Stimulated activated CD4-positive, alpha-beta T cell treated with anti-CD3 and anti-CD28 coated beads, Interleukin-2, amount 100 ng/mL, for 48 hours (primary cell): ENCODE data around the gene ENPP7.

Experiments
- DNase-seq, 2 donors: peaks; one replicate each; pipeline ENCODE4 v3.0.0-alpha.2; 2020

The ENPP7 gene, protein sequence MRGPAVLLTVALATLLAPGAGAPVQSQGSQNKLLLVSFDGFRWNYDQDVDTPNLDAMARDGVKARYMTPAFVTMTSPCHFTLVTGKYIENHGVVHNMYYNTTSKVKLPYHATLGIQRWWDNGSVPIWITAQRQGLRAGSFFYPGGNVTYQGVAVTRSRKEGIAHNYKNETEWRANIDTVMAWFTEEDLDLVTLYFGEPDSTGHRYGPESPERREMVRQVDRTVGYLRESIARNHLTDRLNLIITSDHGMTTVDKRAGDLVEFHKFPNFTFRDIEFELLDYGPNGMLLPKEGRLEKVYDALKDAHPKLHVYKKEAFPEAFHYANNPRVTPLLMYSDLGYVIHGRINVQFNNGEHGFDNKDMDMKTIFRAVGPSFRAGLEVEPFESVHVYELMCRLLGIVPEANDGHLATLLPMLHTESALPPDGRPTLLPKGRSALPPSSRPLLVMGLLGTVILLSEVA

DNA sequence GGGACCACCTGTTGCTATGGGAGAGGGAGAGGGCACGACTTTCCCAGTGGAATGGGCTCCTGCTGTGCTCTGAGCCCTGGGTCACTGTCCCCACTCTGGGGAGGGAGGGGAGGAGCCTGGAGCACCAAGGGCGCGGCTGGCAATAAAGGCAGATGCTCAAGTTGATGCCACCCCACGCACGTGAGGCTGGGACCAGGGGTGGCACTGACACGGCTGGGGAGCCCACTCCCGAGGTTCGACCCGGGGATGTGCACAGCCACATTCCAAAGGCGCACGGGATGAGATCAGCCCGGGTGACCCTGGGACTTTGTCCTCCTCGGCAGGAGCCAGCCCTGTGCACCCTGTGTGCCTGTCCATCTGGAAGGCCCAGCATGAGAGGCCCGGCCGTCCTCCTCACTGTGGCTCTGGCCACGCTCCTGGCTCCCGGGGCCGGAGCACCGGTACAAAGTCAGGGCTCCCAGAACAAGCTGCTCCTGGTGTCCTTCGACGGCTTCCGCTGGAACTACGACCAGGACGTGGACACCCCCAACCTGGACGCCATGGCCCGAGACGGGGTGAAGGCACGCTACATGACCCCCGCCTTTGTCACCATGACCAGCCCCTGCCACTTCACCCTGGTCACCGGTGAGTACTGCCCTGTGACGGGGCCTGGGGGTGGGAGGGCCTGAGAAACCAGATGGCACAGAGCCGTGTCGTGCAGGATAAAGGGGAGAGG is at the start of gene ENPP7:
Gene ENPP7, plus strand, starts transcription at position 175 of the 715 bp plus-strand sequence. Its CDS starts 197 bp downstream, at position 372.
- no peak for DNase-seq

DNA sequence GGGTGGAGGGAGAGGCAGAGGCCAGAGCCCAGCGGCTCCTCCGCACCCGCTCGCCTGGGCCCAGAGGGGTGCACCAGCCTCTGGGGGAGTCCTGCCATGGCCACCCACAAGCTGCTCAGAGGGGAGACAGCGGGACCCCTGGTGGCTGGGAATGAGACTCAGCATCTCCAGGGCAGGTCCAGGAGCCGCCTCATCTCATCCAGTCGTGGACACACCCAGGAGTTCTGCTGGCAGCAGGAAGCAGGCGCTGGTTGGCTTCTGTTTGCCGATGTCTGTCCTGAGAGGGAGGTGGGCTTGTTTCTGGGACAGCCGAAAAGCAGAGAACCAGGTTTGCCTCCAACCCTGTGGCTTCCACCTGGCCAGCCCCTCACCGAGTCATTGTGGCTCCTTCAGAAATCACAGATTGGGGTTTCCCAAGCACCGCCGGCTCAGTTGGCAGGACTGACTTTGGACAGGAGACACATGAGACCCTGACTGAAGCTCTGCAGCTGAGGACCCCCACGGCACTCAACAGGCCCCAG is 49.6 kb upstream of the ENPP7 start:
- DNase-seq: no peak

DNA sequence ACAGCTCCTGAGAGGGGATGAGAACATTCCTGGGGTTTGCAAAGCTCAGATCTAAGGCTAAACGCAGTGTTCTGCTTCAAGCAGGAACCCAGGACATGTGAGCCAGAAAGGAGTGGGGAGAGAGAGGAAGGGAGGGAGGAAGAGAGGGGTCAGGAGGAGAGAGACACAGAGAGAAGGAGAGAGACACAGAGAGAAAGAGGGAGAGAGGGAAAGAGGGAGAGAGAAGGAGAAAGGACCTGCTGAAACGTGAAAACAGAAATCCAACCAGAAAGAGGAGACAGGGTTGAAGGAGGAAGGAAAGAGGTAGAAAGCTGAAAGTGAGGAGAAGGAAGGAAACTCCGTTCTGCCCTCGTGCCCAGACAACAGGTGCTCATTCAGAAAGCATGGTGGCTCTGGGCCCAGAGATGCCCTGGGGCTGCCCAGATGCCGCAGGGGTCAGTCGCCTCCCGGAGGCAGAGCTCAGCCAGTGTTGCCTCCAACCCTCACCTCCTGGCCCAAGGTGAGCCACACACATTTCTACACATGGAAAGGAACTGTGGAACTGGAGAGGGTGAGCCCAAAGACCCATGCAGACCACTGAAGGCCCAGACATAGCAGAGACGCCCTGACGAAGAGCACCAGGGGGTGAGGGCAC is 49.0 kb upstream of the ENPP7 start:
- DNase-seq: no peak

DNA sequence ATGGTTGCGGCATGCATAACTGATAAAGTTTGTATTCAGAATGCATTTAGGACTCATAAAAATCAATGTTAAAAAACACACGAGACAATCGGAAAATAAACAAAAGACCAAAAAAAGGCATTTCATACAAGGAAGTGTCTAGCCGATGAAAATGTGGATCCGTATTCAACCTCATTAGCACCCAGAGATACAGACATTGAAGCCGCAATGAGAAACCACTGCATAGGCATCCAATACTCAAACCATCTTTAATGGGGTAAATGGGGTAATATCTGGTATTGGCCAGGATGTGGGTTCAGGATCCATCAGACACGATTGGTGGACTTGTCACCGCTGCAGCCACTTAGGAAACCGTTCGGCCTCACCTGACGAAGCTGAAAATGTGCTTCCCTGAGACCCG is 47.4 kb upstream of the ENPP7 start:
- DNase-seq: no peak

DNA sequence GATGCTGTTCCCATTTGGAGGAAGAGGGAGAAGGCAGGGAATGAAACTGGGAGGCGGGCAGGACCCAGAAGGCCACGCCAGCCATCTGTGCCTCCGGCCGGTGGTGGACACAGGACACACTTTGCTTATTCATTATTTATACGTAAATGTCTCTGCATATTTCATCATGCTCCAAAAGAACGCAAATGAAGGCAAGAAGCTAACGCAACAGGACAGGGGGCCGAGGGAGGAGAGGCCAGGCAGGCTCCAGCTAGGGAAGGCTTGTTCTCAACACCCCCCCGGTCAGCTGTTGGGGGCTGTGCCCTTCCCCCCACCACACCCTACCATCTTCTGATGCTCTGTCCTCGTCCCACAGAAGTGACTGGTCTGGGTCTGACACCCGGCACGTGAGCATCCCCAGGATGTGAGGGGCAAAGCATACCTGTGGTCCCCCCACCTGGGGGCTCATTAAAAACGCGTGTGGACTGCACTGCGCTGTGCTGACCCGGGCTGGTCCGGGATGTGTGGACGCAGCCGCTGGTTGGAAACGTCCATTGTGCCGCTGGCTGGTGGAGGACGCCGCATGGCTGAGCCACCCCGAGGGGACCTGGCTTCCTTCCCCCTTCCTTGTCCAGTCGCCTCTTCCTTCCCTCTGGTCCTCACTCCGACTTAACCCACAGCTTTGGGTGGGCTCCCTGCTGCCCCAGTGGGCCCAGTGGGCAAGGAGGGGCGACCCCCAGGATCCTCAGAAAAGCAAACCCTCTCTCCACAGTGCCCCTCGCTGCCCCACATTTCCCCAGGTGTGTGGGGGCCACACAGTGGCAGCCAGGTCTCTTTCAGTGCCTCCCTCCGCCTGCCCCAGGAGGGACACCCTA is 46.4 kb upstream of the ENPP7 start:
- DNase-seq: no peak

DNA sequence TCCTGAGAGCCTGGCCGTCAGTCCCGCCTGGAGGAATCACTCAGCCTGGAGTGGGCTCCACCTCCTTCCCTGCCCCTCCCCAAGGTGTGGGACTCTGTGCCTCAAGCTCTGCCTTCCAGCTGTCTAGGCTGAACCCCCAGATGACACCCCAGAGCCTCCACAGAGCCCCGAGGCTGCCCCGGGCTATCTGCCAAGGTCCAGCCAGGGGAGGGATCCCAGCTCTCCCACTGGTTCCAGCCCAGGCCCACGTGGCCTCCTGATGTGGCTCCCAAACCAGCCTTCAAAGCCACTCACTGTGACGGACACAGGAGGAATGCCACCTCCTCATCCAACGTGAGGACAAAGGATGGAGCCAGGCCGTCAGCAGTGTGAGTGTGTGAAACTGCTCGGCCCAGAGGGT is 45.6 kb upstream of the ENPP7 start:
- no peak for DNase-seq

DNA sequence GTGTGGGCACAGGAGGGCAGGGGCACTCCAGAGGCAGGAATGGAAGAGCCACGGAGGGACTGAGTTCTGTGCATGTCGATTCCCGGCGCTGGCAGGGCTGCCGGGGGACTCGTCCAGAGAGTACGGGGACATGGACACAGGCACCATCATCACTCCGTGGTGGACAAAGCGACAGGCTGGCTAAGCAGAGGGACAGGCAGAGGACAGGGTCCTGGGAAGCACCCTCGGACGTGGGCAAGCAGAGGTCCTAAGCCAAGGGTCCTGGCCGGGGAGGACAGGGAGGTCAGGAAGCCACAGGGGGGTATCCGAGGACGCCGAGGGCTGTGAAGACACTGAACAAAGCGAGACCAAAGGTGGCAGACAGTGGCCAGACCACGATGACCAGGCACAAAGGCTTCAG is 44.3 kb upstream of the ENPP7 start:
- DNase-seq: no peak

DNA sequence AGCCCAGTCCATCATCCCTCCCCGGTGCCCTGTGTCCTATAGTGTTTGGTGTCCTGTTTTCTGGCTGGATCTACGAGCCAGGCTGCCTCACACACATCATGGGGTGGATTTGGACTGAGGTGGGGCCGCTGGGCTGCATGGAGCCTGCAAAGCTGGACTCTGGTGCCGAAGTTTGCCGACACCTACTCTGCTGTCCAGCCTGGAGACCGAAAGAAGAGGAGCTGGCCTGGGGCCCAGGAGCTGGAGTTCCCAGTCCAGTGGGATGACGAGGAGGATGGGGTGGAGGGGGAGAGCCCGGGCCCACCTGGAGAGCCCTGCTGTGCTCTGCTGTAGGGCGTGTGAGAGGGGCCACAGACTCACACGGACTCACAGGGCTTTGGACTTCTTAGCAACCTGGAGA is 40.3 kb upstream of the ENPP7 start:
- no peak for DNase-seq

DNA sequence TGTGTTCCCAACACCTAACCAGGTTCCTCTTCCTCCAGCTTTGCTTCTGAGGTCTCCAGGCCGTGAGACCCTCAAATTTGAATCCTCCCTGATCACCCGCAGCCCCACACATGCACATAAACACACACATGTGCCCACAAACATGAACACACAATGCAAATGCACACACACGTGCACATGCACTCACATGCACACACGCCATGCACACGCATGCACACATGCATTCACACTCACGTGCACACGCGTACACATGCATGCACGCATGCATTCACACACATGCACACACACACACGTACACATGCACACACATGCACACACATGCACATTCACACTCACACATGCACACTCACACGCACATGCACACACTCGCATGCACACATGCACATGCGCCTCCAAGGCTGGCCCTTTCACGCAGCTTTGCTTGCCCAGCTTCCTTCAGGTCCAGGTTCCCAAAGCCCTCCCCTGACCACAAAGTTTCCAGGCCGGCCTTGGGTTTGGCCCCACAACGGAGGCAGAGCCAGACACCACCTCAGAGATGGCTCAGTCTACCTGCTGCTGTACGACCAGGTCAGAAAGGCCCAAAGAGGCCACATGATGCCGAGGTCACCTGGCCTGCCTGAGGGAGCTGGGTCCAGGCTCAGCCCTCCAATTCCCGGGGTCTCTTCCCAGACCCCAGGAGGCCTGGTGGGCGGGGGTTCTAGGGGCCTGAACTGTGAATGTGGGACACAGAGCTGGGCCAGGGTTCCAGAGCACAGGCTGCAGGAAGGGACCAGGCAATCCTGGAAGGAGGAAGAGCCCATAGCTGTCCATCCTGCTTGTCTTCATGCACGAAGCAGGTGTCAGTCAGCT is 39.5 kb upstream of the ENPP7 start:
- DNase-seq: no peak

DNA sequence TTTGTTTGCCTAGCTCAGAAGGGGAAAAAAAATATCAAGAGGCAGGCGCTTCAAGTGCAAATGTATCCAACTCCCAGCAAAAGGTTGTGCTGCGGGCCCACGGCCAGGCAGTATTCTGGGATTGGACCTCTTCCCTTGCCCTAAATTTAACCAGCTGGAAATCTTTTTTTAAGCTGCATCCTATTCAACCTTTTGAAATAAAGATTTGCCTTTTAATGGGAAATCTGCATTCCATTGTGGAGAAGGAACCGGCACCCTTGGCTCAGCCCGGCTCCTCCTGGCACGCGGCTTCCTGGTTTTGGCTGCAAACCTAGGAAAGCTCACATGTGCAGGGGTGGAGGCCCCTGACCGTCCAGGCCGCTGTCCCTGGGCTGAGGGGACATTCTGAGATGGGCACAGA is 38.8 kb upstream of the ENPP7 start:
- no peak for DNase-seq

DNA sequence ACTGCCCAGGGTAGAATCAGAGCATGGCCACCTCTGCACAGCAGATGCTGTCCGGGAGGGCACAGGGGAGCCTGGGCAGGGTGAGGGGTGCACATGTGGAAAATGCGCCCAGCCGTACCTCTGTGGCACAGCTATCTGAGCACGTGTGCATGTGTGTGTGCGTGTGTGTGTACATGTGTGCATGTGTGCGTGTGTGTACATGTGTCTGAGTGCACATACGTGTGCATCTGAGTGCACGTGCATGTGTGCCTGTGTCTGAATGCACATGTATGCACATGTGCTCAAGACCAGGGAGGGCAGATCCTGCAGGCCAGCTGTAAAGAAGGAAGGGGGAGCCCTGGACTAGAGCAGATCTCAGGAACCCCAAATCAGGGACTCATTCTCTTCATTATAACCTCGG is 37.3 kb upstream of the ENPP7 start:
- DNase-seq: no peak

DNA sequence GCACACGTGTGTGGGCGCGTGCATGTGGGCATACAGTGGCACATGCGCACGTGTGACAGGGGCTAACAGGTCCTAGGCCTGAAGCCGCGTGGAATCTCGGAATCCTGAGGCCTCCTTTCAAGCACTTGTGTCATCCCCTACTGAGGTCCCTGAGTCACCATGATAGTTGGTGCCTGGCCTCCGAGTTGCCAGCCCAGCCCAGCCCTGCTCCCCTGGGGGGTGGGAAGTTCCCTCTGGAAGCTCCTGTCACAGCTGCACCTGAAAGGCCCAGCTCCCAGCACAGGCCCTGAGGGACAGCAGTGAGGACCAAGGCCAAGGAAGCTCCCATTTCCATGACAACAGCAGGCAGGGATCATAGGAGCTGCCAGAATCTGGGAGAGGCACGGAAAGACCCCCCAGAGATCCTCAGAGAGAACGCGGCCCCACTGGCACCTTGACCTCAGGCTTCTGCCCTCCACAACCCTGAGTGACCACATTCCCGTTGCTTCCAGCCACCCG is 35.4 kb upstream of the ENPP7 start:
- no peak for DNase-seq

DNA sequence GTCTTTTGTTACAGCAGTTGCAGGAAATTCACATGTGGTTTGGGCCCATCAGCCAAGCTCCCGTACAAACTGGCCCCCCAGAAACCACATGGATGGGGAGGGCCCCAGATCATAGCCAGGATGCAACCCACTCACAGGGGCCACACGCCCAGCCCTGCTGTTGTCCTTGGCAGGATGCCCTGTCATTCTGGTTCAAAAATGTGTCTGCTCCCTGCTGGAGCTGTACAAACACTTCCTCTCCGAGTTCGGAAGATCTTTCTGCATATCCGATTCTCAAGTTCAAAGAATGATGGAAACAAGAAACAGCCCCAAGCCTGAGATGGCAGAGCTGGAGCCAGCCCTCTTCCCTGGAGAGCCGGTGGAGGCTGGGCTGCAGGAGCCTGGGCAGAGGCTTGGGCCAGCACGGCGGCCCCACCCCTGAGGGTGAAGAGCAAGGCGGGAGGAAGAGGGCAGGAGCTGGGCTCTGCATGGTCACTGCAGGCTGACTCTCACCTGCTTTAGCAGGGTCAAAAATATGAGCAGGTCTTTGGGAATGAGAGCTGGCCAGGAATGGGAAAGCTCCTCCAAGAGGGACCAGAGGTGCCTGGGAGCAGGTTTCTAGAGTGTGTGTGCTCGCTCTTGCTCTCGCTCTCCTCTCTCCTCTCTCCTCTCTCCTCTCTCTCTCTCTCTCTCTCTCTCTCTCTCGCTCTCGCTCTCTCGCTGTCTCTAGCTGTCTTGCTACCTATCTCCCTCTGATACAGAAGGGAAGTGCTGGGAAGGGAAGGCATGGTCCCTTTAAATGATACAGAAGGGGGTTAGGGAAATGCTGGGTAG is 34.7 kb upstream of the ENPP7 start:
- no peak for DNase-seq

DNA sequence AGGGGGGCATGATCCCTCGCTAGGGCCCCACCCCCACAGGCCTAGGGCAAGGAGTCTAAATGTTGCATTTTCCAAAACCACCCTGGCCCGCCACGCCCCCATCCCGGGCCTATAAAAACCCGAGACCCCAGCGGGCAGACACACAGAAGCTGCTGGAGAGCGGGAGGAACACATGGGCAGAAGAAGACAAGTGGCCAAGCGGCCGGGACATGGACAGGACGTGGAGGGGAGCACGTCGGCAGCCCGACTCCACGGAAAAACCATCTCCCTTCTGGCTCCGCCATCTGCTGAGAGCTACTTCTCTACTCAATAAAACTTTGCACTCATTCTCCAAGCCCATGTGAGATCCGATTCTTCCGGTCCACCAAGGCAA is 34.1 kb upstream of the ENPP7 start:
- DNase-seq: no peak

DNA sequence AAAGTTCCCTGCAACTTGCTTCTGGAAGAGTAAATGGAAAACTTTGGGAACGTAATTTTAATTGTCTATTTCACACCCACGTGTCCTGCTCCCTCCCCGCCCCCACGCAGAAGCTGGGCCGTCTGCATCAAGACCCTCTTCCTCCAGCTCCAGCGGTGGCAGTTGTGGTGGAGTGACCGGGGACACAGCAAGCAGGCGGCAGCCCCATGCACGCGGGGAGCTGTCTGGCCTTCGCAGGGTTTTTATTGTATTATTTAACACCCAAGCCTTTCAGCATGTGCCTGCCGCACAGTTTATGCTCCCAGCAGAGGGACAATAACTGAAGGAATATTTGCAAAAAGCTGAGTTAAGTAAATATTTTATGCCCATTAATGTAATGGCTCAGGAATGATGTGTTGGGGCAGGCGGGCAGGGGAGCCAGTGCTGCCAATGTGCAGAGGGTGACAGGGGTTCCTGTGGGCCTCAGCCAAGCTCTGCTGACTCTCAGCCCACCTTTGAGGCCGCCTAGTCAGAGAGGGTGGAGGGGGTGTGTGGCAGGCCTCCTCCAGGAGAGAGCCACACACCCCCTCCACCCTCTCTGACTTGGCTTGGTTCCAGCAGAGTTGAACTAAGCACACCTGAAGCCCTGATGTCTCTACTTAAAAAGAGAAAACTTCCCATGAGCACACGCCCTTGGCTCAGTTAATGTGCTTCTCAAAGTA is 32.4 kb upstream of the ENPP7 start:
- DNase-seq: no peak

DNA sequence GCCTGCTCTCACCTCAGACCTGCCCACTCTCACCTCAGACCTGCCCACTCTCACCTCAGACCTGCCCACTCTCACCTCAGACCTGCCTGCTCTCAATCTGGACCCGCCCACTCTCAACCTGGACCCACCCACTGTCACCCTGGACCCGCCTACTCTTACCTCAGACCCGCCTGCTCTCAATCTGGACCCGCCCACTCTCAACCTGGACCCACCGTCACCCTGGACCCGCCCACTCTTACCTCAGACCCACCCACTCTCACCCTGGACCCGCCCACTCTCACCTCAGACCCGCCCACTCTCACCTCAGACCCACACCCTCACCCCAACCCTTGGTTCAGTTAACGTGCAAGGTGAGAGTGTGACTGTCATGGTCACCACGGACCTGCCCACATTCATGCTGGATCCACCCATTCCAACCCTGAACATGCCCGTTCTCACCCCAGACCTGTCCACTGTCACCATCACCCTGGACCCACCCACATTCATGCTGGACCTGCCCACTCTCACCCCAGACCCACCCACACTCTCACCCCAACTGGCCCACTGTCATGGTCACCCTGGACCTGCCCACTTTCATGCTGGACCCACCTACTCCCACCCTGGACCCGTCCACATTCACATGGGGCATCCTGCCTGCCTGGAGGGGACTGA is 31.2 kb upstream of the ENPP7 start:
- no peak for DNase-seq

DNA sequence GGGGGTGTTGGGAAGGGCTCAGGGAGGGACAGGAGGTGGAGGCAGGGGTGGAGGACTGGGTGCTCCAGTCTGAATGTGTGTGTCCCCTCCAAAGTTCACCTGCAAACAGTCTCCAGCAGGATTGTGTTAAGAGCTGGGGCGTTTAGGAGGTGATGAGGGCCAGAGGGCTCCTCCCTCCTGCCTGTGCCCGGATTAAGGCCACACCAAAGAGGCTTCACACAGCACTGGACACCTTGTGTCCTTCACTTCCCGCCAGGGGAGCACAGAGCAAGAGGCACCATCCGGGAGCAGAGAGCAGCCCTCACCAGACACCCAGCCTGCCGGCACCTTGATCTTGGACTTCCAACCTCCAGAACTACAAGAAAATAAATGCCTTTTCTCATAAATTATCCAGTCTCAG is 30.2 kb upstream of the ENPP7 start:
- DNase-seq: no peak

DNA sequence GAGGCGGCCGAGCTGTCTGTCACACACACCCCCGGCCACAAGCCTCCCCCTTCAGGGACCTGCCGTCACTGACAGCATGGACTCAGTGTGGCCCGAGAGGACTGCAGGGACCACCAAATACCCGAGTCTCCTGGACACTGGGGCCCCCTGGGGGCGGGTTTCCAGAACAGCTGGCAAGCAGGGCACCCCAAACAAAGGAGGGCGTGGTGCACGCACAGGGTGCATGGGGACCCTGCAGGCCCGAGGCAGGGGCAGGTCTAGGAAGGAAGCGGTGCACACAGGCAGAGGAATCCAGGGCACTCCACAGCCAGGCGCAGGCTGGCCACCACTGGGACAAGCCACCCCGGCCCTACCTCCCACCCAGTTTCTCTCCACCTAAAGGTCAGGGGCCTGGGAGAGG is 28.7 kb upstream of the ENPP7 start:
- DNase-seq: no peak

DNA sequence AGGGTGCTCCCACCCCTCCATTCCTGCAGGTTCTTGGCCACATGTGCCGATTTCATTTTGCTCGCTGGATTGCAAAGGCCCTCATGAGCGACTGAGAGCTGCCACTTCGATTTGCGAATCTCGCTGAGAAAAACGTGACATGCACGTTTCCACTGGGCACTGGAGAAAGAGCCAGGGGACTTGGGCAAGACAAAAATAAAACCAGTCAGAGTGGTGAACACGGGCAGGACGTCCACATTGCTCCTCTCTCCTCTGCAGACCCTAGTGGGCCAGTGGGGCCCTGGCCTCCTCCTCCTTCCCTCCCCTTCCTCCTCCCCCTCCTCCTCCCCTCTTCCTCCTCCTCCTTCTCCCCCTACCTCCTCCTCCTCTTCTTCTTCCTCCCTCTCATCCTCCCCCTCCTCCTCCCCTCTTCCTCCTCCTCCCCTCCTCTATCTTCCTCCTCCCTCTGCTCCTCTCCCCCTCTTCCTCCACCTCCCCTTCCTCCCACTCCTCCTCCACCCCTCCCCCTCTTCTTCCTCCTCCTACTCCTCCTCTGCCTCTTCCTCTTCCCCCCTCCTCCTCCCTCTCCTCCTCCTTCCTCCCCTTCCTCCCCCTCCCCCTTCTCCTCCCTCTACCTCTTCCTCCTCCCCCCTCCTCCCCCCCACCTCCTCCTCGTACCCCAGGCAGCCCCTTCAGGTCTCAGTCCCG is 28.1 kb upstream of the ENPP7 start:
- no peak for DNase-seq
